Transverse colon (tissue), 4 donors: ENCODE measurements around the gene MMP21. TPM values are rescaled to one million over a fixed set of nuclear protein-coding genes. Genes with fewer than 3 reads are reported as not detected.

Source experiments
- DNase-seq: peaks from one replicate; pipeline ENCODE4 v3.0.0-alpha.2; 2019
- H3K27ac ChIP-seq, 4 donors: fragments of 200-600 bp; sonication (generic); 2 replicates each; pipeline ENCODE4 v1.5.1; 2016 to 2018; ENCODE audit warnings: inconsistent platforms in 4 of 4
- H3K27me3 ChIP-seq: fragments of 200-600 bp; sonication (generic); 2 replicates; pipeline ENCODE4 v1.5.1; 2017; ENCODE audit warnings: inconsistent platforms
- H3K36me3 ChIP-seq, 4 donors: fragments of 200-600 bp; sonication (generic); 2 replicates each; pipeline ENCODE4 v1.5.1; 2017 to 2019; ENCODE audit warnings: inconsistent platforms in 4 of 4
- H3K4me1 ChIP-seq, 4 donors: fragments of 200-600 bp; sonication (generic); 2 replicates each; pipeline ENCODE4 v1.5.1; 2017 to 2020; ENCODE audit warnings: inconsistent platforms in 4 of 4
- H3K4me3 ChIP-seq, 4 donors: fragments of 200-600 bp; sonication (generic); 1 replicate in 1 of 4; 2 replicates in 3 of 4; pipeline versions ENCODE4 v1.5.1 to v1.6.1; 2017 to 2019; ENCODE audit warnings: inconsistent platforms in 4 of 4
- H3K9me3 ChIP-seq, 2 donors: fragments of 200-600 bp; sonication (generic); 2 replicates each; pipeline ENCODE4 v1.5.1; 2017 to 2019; ENCODE audit warnings: inconsistent platforms in 2 of 2
- CTCF ChIP-seq, 5 experiments: fragments of 200-600 bp in 3 of 5; fragments of 450-650 bp in 2 of 5; sonication (generic) in 3 of 5; IDR thresholded peaks; 1 replicate in 2 of 5; 2 replicates in 3 of 5; pipeline ENCODE4 v1.5.1; 2016 to 2017; ENCODE audit warnings: antibody characterized with exemption in 5 of 5, inconsistent platforms in 3 of 5, mild to moderate bottlenecking in 2 of 5, moderate library complexity in 1 of 5
- EP300 ChIP-seq: sonication (generic); formaldehyde crosslinking; IDR thresholded peaks from one replicate; pipeline ENCODE4 v1.6.1; 2017; ENCODE audit warnings: antibody characterized with exemption, low read depth
- POLR2A ChIP-seq: fragments of 450-650 bp; IDR thresholded peaks from one replicate; pipeline ENCODE4 v1.6.1; 2016; ENCODE audit warnings: antibody characterized with exemption, mild to moderate bottlenecking, moderate library complexity
- POLR2AphosphoS5 ChIP-seq, 3 donors: sonication (generic); formaldehyde crosslinking; IDR thresholded peaks; one replicate each; pipeline ENCODE4 v1.6.1; 2016; ENCODE audit warnings: antibody characterized with exemption in 3 of 3
- WGBS, 2 donors: methylation state at CpG; one replicate each; pipeline ENCODE4 v1.1.5; 2018; ENCODE audit warnings: low coverage in 1 of 2; 5-methylcytosine and 5-hydroxymethylcytosine counted together
- in situ Hi-C, 4 donors: fragments of 200-750 bp; cut with MboI; loops; one replicate each; pipeline versions ENCODE4 v1.15.0 to v1.15.1; 2017; ENCODE audit warnings: low sequenced_read_pairs in 3 of 4, low pct_ligation_motif_present in 1 of 4, low pct_unique_long_range_greater_than_20kb in 1 of 4
- intact Hi-C: fragments of 100-400 bp; cut with DNase I; formaldehyde crosslinking; loops from one replicate; pipeline ENCODE4 v1.15.1; 2023; ENCODE audit warnings: low total_unique reads
- total RNA-seq, 4 donors: library from RNA; depleted of rRNA; stranded (reverse); fragments of >200 nt; gene quantifications; one replicate each; pipeline ENCODE4 v1.1.0, GENCODE V29; 2016

The MMP21 gene
- total RNA-seq, 4 donors from 2014 or later = 0.16 to 1.00 TPM; not detected in 2

GRCh38 chr10:125812128-125812750 is 36.6 kb upstream of the MMP21 start:
- in situ Hi-C loops = no loop called here
- TF ChIP-seq CTCF (IDR thresholded peaks at IDR 0.05) (no peak), POLR2A (no peak), POLR2AphosphoS5 (IDR thresholded peaks at IDR 0.05) (no peak), EP300 (no peak)
- intact Hi-C loops = no loop called here
- WGBS, 2 donors = 80 to 83% methylated on average over 1 of the region's 1 CpG
- Histone ChIP-seq H3K27ac (no peak overlapping the region), H3K9me3 (no peaks in the 10 kb centered on the region), H3K4me1 (no peaks in the 10 kb centered on the region), H3K36me3 (peaks cover 0 to 22% (median 7%) of the 10 kb centered on the region in 4 donors), H3K27me3 (no peaks in the 10 kb centered on the region), H3K4me3 (no peak overlapping the region)
- DNase-seq = no peak

GRCh38 chr10:125811251-125811650 is 35.6 kb upstream of the MMP21 start:
- no peak for TF ChIP-seq POLR2A
- H3K36me3 ChIP-seq = peaks cover 0 to 25% (median 7%) of the 10 kb centered on the region in 4 donors
- intact Hi-C loops (no loop called here), in situ Hi-C loops (no loop called here)
- H3K9me3 ChIP-seq = no peaks in the 10 kb centered on the region
- no peak overlapping the region for H3K4me3 ChIP-seq
- WGBS, 2 donors = 71 to 83% methylated on average over 1 of the region's 1 CpG
- H3K27ac ChIP-seq = no peak overlapping the region
- no peaks in the 10 kb centered on the region for H3K4me1 ChIP-seq
- no peaks in the 10 kb centered on the region for H3K27me3 ChIP-seq
- no peak for DNase-seq

GRCh38 chr10:125808047-125808446 is 32.4 kb upstream of the MMP21 start:
- in situ Hi-C loops = no loop called here
- peaks cover 0 to 22% (median 11%) of the 10 kb centered on the region in 4 donors for H3K36me3 ChIP-seq

GRCh38 chr10:125802739-125803138 is 27.1 kb upstream of the MMP21 start:
- TF ChIP-seq POLR2A = no peak
- no peak for TF ChIP-seq EP300
- TF ChIP-seq CTCF (IDR thresholded peaks at IDR 0.05) = no peak
- no peak for TF ChIP-seq POLR2AphosphoS5 (IDR thresholded peaks at IDR 0.05)
- peaks cover 0 to 13% (median 3%) of the 10 kb centered on the region in 4 donors for H3K36me3 ChIP-seq
- intact Hi-C loops = no loop called here
- no peak for DNase-seq
- no peaks in the 10 kb centered on the region for H3K9me3 ChIP-seq
- in situ Hi-C loops = no loop called here
- no peaks in the 10 kb centered on the region for H3K27me3 ChIP-seq
- H3K4me1 ChIP-seq = no peaks in the 10 kb centered on the region
- 80% methylated on average over 7 of the region's 7 CpGs; no CpG with 5 or more reads in 1 of the 2 donors for WGBS, 2 donors
- H3K27ac ChIP-seq = no peak overlapping the region
- no peak overlapping the region for H3K4me3 ChIP-seq

More at GRCh38 chr10:125808047-125808446, 32.4 kb upstream of the MMP21 start:
- Histone ChIP-seq H3K4me3 (no peak overlapping the region), H3K9me3 (no peaks in the 10 kb centered on the region), H3K27ac (no peak overlapping the region), H3K27me3 (no peaks in the 10 kb centered on the region), H3K4me1 (no peaks in the 10 kb centered on the region)
- 96% methylated on average over 1 of the region's 1 CpG; no CpG with 5 or more reads in 1 of the 2 donors for WGBS, 2 donors
- no peak for DNase-seq
- intact Hi-C loops = no loop called here
- TF ChIP-seq EP300 = no peak
- no peak for TF ChIP-seq CTCF (IDR thresholded peaks at IDR 0.05)
- no peak for TF ChIP-seq POLR2A
- TF ChIP-seq POLR2AphosphoS5 (IDR thresholded peaks at IDR 0.05) = no peak

GRCh38 chr10:125802131-125802530 is 26.5 kb upstream of the MMP21 start:
- Histone ChIP-seq H3K27ac (no peak overlapping the region), H3K4me3 (no peak overlapping the region), H3K27me3 (no peaks in the 10 kb centered on the region), H3K36me3 (peaks cover 0 to 18% (median 3%) of the 10 kb centered on the region in 4 donors), H3K9me3 (no peaks in the 10 kb centered on the region), H3K4me1 (no peaks in the 10 kb centered on the region)
- TF ChIP-seq POLR2A (no peak), POLR2AphosphoS5 (IDR thresholded peaks at IDR 0.05) (no peak), EP300 (no peak), CTCF (IDR thresholded peaks at IDR 0.05) (no peak)
- intact Hi-C loops (no loop called here), in situ Hi-C loops (no loop called here)
- no peak for DNase-seq
- WGBS, 2 donors = 80 to 89% methylated on average over 1 to 5 of the region's 5 CpGs
